Heart left ventricle (tissue), 16 donors: ENCODE data around the gene TSKU. TPM values are rescaled to one million over a fixed set of nuclear protein-coding genes. Genes with fewer than 3 reads are reported as not detected.

ENCODE experiments used
- ATAC-seq, 4 donors: fragments of 200-7000 bp; cut with Tn5 transposase; one replicate each; pipeline ENCODE4 v1.9.1; 2020 to 2022; ENCODE audit warnings: moderate library complexity in 4 of 4, mild to moderate bottlenecking in 3 of 4, moderate number of reproducible peaks in 1 of 4
- DNase-seq, 5 donors: peaks; one replicate each; pipeline ENCODE4 v3.0.0-alpha.2; 2020
- H3K27ac ChIP-seq, 12 donors: fragments of 200-600 bp; sonication (generic) in 4 of 12; one replicate each; pipeline versions ENCODE4 v1.5.0 to v1.8.0; 2016 to 2022; ENCODE audit warnings: mild to moderate bottlenecking in 2 of 12
- H3K27me3 ChIP-seq, 9 donors: fragments of 200-600 bp; sonication (generic) in 2 of 9; one replicate each; pipeline versions ENCODE4 v1.5.1 to v1.8.0; 2016 to 2022; ENCODE audit warnings: mild to moderate bottlenecking in 3 of 9
- H3K36me3 ChIP-seq, 9 donors: fragments of 200-600 bp; sonication (generic) in 2 of 9; one replicate each; pipeline versions ENCODE4 v1.5.0 to v1.8.0; 2018 to 2022; ENCODE audit warnings: mild to moderate bottlenecking in 2 of 9
- H3K4me1 ChIP-seq, 12 donors: fragments of 200-600 bp; sonication (generic) in 4 of 12; one replicate each; pipeline versions ENCODE4 v1.5.0 to v1.8.0; 2016 to 2022; ENCODE audit warnings: mild to moderate bottlenecking in 3 of 12
- H3K4me3 ChIP-seq, 12 donors: fragments of 200-600 bp; sonication (generic) in 4 of 12; one replicate each; pipeline versions ENCODE4 v1.5.0 to v1.8.0; 2017 to 2022; ENCODE audit warnings: mild to moderate bottlenecking in 9 of 12, moderate library complexity in 4 of 12
- H3K9me3 ChIP-seq, 12 donors: fragments of 200-600 bp; sonication (generic) in 4 of 12; one replicate each; pipeline versions ENCODE4 v1.5.0 to v1.8.0; 2016 to 2022; ENCODE audit warnings: mild to moderate bottlenecking in 1 of 12
- CTCF ChIP-seq, 12 donors: fragments of 200-600 bp; sonication (generic) in 4 of 12; IDR thresholded peaks; one replicate each; pipeline versions ENCODE4 v1.5.0 to v1.8.0; 2018 to 2022; ENCODE audit warnings: antibody characterized with exemption in 12 of 12, mild to moderate bottlenecking in 5 of 12
- POLR2A ChIP-seq, 2 donors: fragments of 450-650 bp; IDR thresholded peaks; one replicate each; pipeline ENCODE4 v1.6.1; 2017; ENCODE audit warnings: antibody characterized with exemption in 2 of 2, mild to moderate bottlenecking in 2 of 2, moderate library complexity in 2 of 2
- WGBS, 4 donors: extraction: QIAGEN DNeasy Blood & Tissue Kit in 2 of 4; methylation state at CpG; one replicate each; pipeline versions ENCODE4 v1.1.5 to v1.1.7; 2013 to 2018; 5-methylcytosine and 5-hydroxymethylcytosine counted together
- intact Hi-C, 10 donors: fragments of 100-400 bp; cut with DNase I; formaldehyde crosslinking; loops; one replicate each; pipeline versions ENCODE4 v1.11.1 to v1.14.2; 2022
- polyA plus RNA-seq, 2 donors: library from polyadenylated mRNA; stranded (reverse); fragments of 200-250 nt; gene quantifications; one replicate each; pipeline ENCODE4 v1.2.3, GENCODE V29; 2013
- total RNA-seq, 9 donors: library from RNA; depleted of rRNA in 2 of 9; stranded (reverse); fragments of >200 nt in 2 of 9; fragmentation: NEBNext Ultra II Directional in 3 of 9; extraction: Animal tissue kit (Norgen Biotek cat#: 25700) in 3 of 9; gene quantifications; one replicate each; pipeline versions ENCODE4 v1.1.0 to v1.2.4, GENCODE V29; 2016 to 2023
- donor health status: ischemic (EF 13 %, LVEDD 7.1; RV severe dilation, severe dysfunction).
- donor health status: healthy with polysubstance abuse.
- donor health status: DM: no; HTN: yes; CAD: no.
- donor health status: DM: no; HTN: no; CAD: no.
- donor health status: ischemic (EF 25% LVEDD 6.9; RV normal size, moderate dysfunction).
- donor health status: ischemic (EF 25% LVEDD 5.7; RV mildly dilated, moderate dysfunction).
- donor health status: healthy.
- donor health status: DM: yes; HTN: yes; CAD: no.
- donor health status: ischemic (EF 35%, LVEDD 5.7; RV mildly dilated, moderate dysfunction).
- donor health status: nonischemic (EF 11% LVEDD 7.7; RV severe dilation, severe dysfunction).
- donor health status: DM: yes; HTN: yes; CAD: no.
- donor health status: PGD.
- donor health status: ischemic (EF 29% LVEDD 5.4; RV normal size, mild dysfunction).
- donor health status: nonischemic (EF 23%, LVEDD 6.1; RV moderate dilation, normal function).

Gene TSKU
- total and polyA plus RNA-seq, 11 donors, result 4.5 to 39.8 (median 11.2) TPM

GRCh38 chr11:76806608-76807205 lies 23.6 kb downstream of the TSKU start:
- TF ChIP-seq CTCF (IDR thresholded peaks at IDR 0.05) (no peak), POLR2A (IDR thresholded peaks at IDR 0.05) (no peak)
- WGBS, 4 donors, result 58 to 72% (median 65%) methylated on average over 3 of the region's 3 CpGs
- DNase-seq, result peak in 1 of 5 donors; percentile 0
- Histone ChIP-seq H3K36me3 (no peaks in the 10 kb centered on the region), H3K4me1 (peaks cover 0 to 27% (median 7%) of the 10 kb centered on the region in 12 donors), H3K27me3 (no peaks in the 10 kb centered on the region), H3K27ac (no peak overlapping the region), H3K9me3 (no peaks in the 10 kb centered on the region), H3K4me3 (no peak overlapping the region)
- intact Hi-C loops, result loop anchor here in 7 of 10 donors (1.0 to 10.0 kb wide), 10 partner anchors 32 to 286 kb away; partner anchors contain the start of genes ACER3 (in 2 of the 7) and B3GNT6 (in 2 of the 7)
- peak in 1 of 4 donors; percentile 4 for ATAC-seq

GRCh38 chr11:76807206-76807875 lies 24.2 kb downstream of the TSKU start:
- WGBS, 4 donors, result 10 to 18% (median 13%) methylated on average over 19 of the region's 19 CpGs
- no peaks in the 10 kb centered on the region for H3K36me3 ChIP-seq
- no peaks in the 10 kb centered on the region for H3K9me3 ChIP-seq
- TF ChIP-seq POLR2A (IDR thresholded peaks at IDR 0.05), result no peak
- TF ChIP-seq CTCF (IDR thresholded peaks at IDR 0.05), result peak; percentile 72 to 90 (median 80)
- intact Hi-C loops, result loop anchor here in 7 of 10 donors (1.0 to 10.0 kb wide), 10 partner anchors 31 to 285 kb away; partner anchors contain the start of genes ACER3 (in 2 of the 7) and B3GNT6 (in 2 of the 7)
- peaks cover 0 to 27% (median 7%) of the 10 kb centered on the region in 12 donors for H3K4me1 ChIP-seq
- DNase-seq (peak; percentile 84 to 91 (median 90)), ATAC-seq (peak; percentile 73 to 90 (median 84))
- peak overlapping the region in 2 of 12 donors; percentile 22 to 28 for H3K27ac ChIP-seq
- peak overlapping the region in 3 of 12 donors; percentile 29 to 41 (median 33) for H3K4me3 ChIP-seq
- no peaks in the 10 kb centered on the region for H3K27me3 ChIP-seq

- TF ChIP-seq CTCF (IDR thresholded peaks at IDR 0.05), result no peak
- no peak for TF ChIP-seq POLR2A (IDR thresholded peaks at IDR 0.05)
- Histone ChIP-seq H3K4me3 (no peak overlapping the region), H3K4me1 (peaks cover 0 to 27% (median 7%) of the 10 kb centered on the region in 12 donors), H3K9me3 (no peaks in the 10 kb centered on the region), H3K27ac (no peak overlapping the region), H3K36me3 (no peaks in the 10 kb centered on the region), H3K27me3 (no peaks in the 10 kb centered on the region)
- ATAC-seq (no peak), DNase-seq (peak in 1 of 5 donors; percentile 4)
- WGBS, 4 donors, result 90 to 95% (median 92%) methylated on average over 12 of the region's 12 CpGs
- intact Hi-C loops, result loop anchor here in 7 of 10 donors (5.0 to 10.0 kb wide), 6 partner anchors 47 to 284 kb away; partner anchors contain the start of genes ACER3 (in 2 of the 7) and B3GNT6 (in 2 of the 7)
These were observed 25.0 kb downstream of the TSKU start for GRCh38 chr11:76808171-76808570.

GRCh38 chr11:76808996-76809395 lies 25.8 kb downstream of the TSKU start:
- Histone ChIP-seq H3K27me3 (no peaks in the 10 kb centered on the region), H3K9me3 (peaks cover 0 to under 1% (median 0%) of the 10 kb centered on the region in 12 donors), H3K36me3 (no peaks in the 10 kb centered on the region), H3K4me3 (no peak overlapping the region), H3K4me1 (peaks cover 0 to 19% (median 7%) of the 10 kb centered on the region in 12 donors), H3K27ac (no peak overlapping the region)
- 92 to 98% (median 94%) methylated on average over 5 of the region's 5 CpGs for WGBS, 4 donors
- intact Hi-C loops, result loop anchor here in 7 of 10 donors (5.0 to 10.0 kb wide), 6 partner anchors 46 to 283 kb away; partner anchors contain the start of genes ACER3 (in 2 of the 7) and B3GNT6 (in 2 of the 7)
- no peak for ATAC-seq
- no peak for TF ChIP-seq POLR2A (IDR thresholded peaks at IDR 0.05)
- TF ChIP-seq CTCF (IDR thresholded peaks at IDR 0.05), result no peak
- DNase-seq, result peak in 1 of 5 donors; percentile 3
